BLaER1 treated with 17β-estradiol and CSF1 and Interleukin-3, amounts not matched to agents 10 nM and 100 nM (cell line): ENCODE measurements around the gene XPR1.
"Not testable (repeated sequence)": the region's sequence is repeated elsewhere in the genome, so short reads cannot be mapped to it uniquely, and the experiment has no call there.

Experiments
- H3K27ac ChIP-seq, 11 experiments: shearing (Covaris generic); formaldehyde crosslinking; 2 replicates each; pipeline ENCODE4 v1.8.1; 2022
- H3K27me3 ChIP-seq, 11 experiments: shearing (Covaris generic); formaldehyde crosslinking; 2 replicates each; pipeline ENCODE4 v1.8.1; 2022
- H3K36me3 ChIP-seq, 11 experiments: shearing (Covaris generic); formaldehyde crosslinking; 2 replicates each; pipeline ENCODE4 v1.8.1; 2022
- H3K4me1 ChIP-seq, 10 experiments: shearing (Covaris generic); formaldehyde crosslinking; 2 replicates each; pipeline ENCODE4 v1.8.1; 2022
- H3K4me2 ChIP-seq, 11 experiments: shearing (Covaris generic); formaldehyde crosslinking; 2 replicates each; pipeline ENCODE4 v1.8.1; 2022
- H3K4me3 ChIP-seq, 10 experiments: shearing (Covaris generic); formaldehyde crosslinking; 2 replicates each; pipeline ENCODE4 v1.8.1; 2022
- H3K9ac ChIP-seq, 11 experiments: shearing (Covaris generic); formaldehyde crosslinking; 2 replicates each; pipeline ENCODE4 v1.8.1; 2022
- H3K9me3 ChIP-seq, 11 experiments: shearing (Covaris generic); formaldehyde crosslinking; replicated peaks in 1 of 11; 2 replicates each; pipeline ENCODE4 v1.8.1; 2022
- H4K20me1 ChIP-seq, 11 experiments: shearing (Covaris generic); formaldehyde crosslinking; 2 replicates each; pipeline ENCODE4 v1.8.1; 2022
- Cebpa-rat ChIP-seq, 11 experiments: shearing (Covaris generic); IDR thresholded peaks; 2 replicates each; pipeline ENCODE4 v1.8.1; 2022

The XPR1 gene

GRCh38 chr1:180633057-180634056 is 1.5 kb downstream of the XPR1 start:
- peak overlapping the region in 2 of 11 experiments; percentile 82 to 86; a peak in 1 of 22 replicates for H3K27ac ChIP-seq
- H3K9ac ChIP-seq = peak overlapping the region in 10 of 11 experiments; percentile 84 to 93 (median 86); a peak in 16 of 22 replicates
- no peaks in the 10 kb centered on the region; a peak in 1 of 22 replicates for H3K36me3 ChIP-seq

GRCh38 chr1:180636138-180636537 is 4.3 kb downstream of the XPR1 start:
- Histone ChIP-seq H4K20me1 (peaks cover 0 to 55% (median 21%) of the 10 kb centered on the region in 11 experiments; a peak in 11 of 22 replicates), H3K4me2 (no peak overlapping the region), H3K9me3 (no peaks in the 10 kb centered on the region), H3K27ac (no peak overlapping the region), H3K27me3 (no peaks in the 10 kb centered on the region), H3K4me3 (no peak overlapping the region), H3K9ac (no peak overlapping the region), H3K36me3 (no peaks in the 10 kb centered on the region; a peak in 1 of 22 replicates), H3K4me1 (peaks cover 13 to 29% (median 23%) of the 10 kb centered on the region in 10 experiments)
- no peak for TF ChIP-seq Cebpa-rat (IDR thresholded peaks at IDR 0.05)

More at GRCh38 chr1:180633057-180634056, 1.5 kb downstream of the XPR1 start:
- no peaks in the 10 kb centered on the region for H3K27me3 ChIP-seq
- H4K20me1 ChIP-seq = peaks cover 0 to 50% (median 21%) of the 10 kb centered on the region in 11 experiments; a peak in 11 of 22 replicates
- no peaks in the 10 kb centered on the region; a peak in 1 of 22 replicates for H3K9me3 ChIP-seq
- TF ChIP-seq Cebpa-rat (IDR thresholded peaks at IDR 0.05) = no peak
- peaks cover 27 to 41% (median 35%) of the 10 kb centered on the region in 10 experiments for H3K4me1 ChIP-seq
- H3K4me2 ChIP-seq = peak overlapping the region; percentile 70 to 91 (median 78); a peak in 21 of 22 replicates
- H3K4me3 ChIP-seq = peak overlapping the region; percentile 82 to 98 (median 94)

- no peak overlapping the region for H3K9ac ChIP-seq
- H3K36me3 ChIP-seq = no peaks in the 10 kb centered on the region; a peak in 1 of 22 replicates
- H3K9me3 ChIP-seq = no peaks in the 10 kb centered on the region
- H4K20me1 ChIP-seq = peaks cover 0 to 44% (median 6%) of the 10 kb centered on the region in 11 experiments; a peak in 9 of 22 replicates
- H3K4me2 ChIP-seq = no peak overlapping the region
- no peak overlapping the region for H3K27ac ChIP-seq
- peaks cover 0 to 8% (median 0%) of the 10 kb centered on the region in 10 experiments; a peak in 1 of 20 replicates for H3K4me1 ChIP-seq
- TF ChIP-seq Cebpa-rat (IDR thresholded peaks at IDR 0.05) = no peak
- no peak overlapping the region for H3K4me3 ChIP-seq
- H3K27me3 ChIP-seq = no peaks in the 10 kb centered on the region
Measured at GRCh38 chr1:180639871-180640270, 8.0 kb downstream of the XPR1 start.

- Histone ChIP-seq H3K9ac (no peak overlapping the region), H3K27ac (no peak overlapping the region), H3K4me2 (no peak overlapping the region), H3K9me3 (no peaks in the 10 kb centered on the region), H3K4me1 (peaks cover 0 to 6% (median 0%) of the 10 kb centered on the region in 10 experiments; a peak in 1 of 20 replicates), H4K20me1 (peaks cover 0 to 44% (median 6%) of the 10 kb centered on the region in 11 experiments; a peak in 7 of 22 replicates), H3K27me3 (no peaks in the 10 kb centered on the region), H3K4me3 (no peak overlapping the region), H3K36me3 (peaks cover 0 to 3% (median 0%) of the 10 kb centered on the region in 11 experiments; a peak in 2 of 22 replicates)
- TF ChIP-seq Cebpa-rat (IDR thresholded peaks at IDR 0.05) = no peak
Measured at GRCh38 chr1:180640531-180640949, 8.7 kb downstream of the XPR1 start.

- Histone ChIP-seq H3K9me3 (no peaks in the 10 kb centered on the region), H3K4me2 (no peak overlapping the region), H3K27me3 (no peaks in the 10 kb centered on the region), H3K36me3 (peaks cover 0 to 13% (median 0%) of the 10 kb centered on the region in 11 experiments; a peak in 4 of 22 replicates), H3K9ac (no peak overlapping the region), H3K27ac (no peak overlapping the region), H4K20me1 (peaks cover 0 to 41% (median 0%) of the 10 kb centered on the region in 11 experiments; a peak in 6 of 22 replicates), H3K4me3 (no peak overlapping the region), H3K4me1 (no peaks in the 10 kb centered on the region)
- TF ChIP-seq Cebpa-rat (IDR thresholded peaks at IDR 0.05) = no peak
Measured at GRCh38 chr1:180641662-180642061, 9.8 kb downstream of the XPR1 start.

- Histone ChIP-seq H3K27ac (no peak overlapping the region), H3K4me2 (no peak overlapping the region), H4K20me1 (peaks cover 0 to 35% (median 0%) of the 10 kb centered on the region in 11 experiments; a peak in 6 of 22 replicates), H3K9ac (no peak overlapping the region), H3K4me1 (no peaks in the 10 kb centered on the region), H3K9me3 (no peaks in the 10 kb centered on the region), H3K36me3 (peaks cover 0 to 24% (median 4%) of the 10 kb centered on the region in 11 experiments; a peak in 6 of 22 replicates), H3K4me3 (no peak overlapping the region), H3K27me3 (no peaks in the 10 kb centered on the region)
- TF ChIP-seq Cebpa-rat (IDR thresholded peaks at IDR 0.05) = no peak
Measured at GRCh38 chr1:180642781-180643180, 11.0 kb downstream of the XPR1 start.

GRCh38 chr1:180643693-180644092 is 11.9 kb downstream of the XPR1 start:
- Histone ChIP-seq H3K36me3 (peaks cover 0 to 24% (median 4%) of the 10 kb centered on the region in 11 experiments; a peak in 6 of 22 replicates), H3K27ac (no peak overlapping the region), H3K9ac (no peak overlapping the region), H3K4me3 (no peak overlapping the region), H3K4me1 (no peaks in the 10 kb centered on the region), H4K20me1 (peaks cover 0 to 35% (median 0%) of the 10 kb centered on the region in 11 experiments; a peak in 6 of 22 replicates), H3K27me3 (no peaks in the 10 kb centered on the region), H3K9me3 (peaks cover 0 to 6% (median 0%) of the 10 kb centered on the region in 11 experiments; a peak in 2 of 22 replicates), H3K4me2 (no peak overlapping the region)
- no peak for TF ChIP-seq Cebpa-rat (IDR thresholded peaks at IDR 0.05)

GRCh38 chr1:180644526-180645192 is 12.8 kb downstream of the XPR1 start:
- Histone ChIP-seq H3K4me1 (no peaks in the 10 kb centered on the region), H3K4me3 (no peak overlapping the region), H3K9me3 (peaks cover 0 to 8% (median 0%) of the 10 kb centered on the region in 11 experiments; a peak in 2 of 22 replicates), H3K36me3 (peaks cover 0 to 24% (median 4%) of the 10 kb centered on the region in 11 experiments; a peak in 6 of 22 replicates), H3K9ac (no peak overlapping the region), H3K4me2 (no peak overlapping the region), H4K20me1 (peaks cover 0 to 35% (median 0%) of the 10 kb centered on the region in 11 experiments; a peak in 6 of 22 replicates), H3K27me3 (no peaks in the 10 kb centered on the region), H3K27ac (no peak overlapping the region)
- TF ChIP-seq Cebpa-rat (IDR thresholded peaks at IDR 0.05) = no peak

GRCh38 chr1:180645261-180645660 is 13.4 kb downstream of the XPR1 start:
- not testable (repeated sequence) for H3K9ac ChIP-seq, H3K4me3 ChIP-seq, H3K4me1 ChIP-seq, H3K9me3 ChIP-seq, H3K4me2 ChIP-seq, H3K27ac ChIP-seq, H3K27me3 ChIP-seq
- Histone ChIP-seq H4K20me1 (peaks cover 0 to 35% (median 0%) of the 10 kb centered on the region in 11 experiments; a peak in 6 of 22 replicates), H3K36me3 (peaks cover 0 to 24% (median 4%) of the 10 kb centered on the region in 11 experiments; a peak in 6 of 22 replicates)
